Mesothelial cell of epicardium (in vitro differentiated cells): ENCODE data around the gene HECTD1. TPM values are rescaled to one million over a fixed set of nuclear protein-coding genes. Genes with fewer than 3 reads are reported as not detected.

Experiments
- DNase-seq, 2 experiments: peaks; one replicate each; pipeline ENCODE4 v3.0.0; 2021; ENCODE audit warnings: low spot score in 2 of 2; ENCODE audit not compliant: unreplicated experiment in 2 of 2
- H3K27ac Mint-ChIP-seq: 2 replicates; pipeline ENCODE4 v1.8.0; 2021; ENCODE audit warnings: mixed read lengths
- H3K27me3 Mint-ChIP-seq: 2 replicates; pipeline ENCODE4 v1.8.0; 2021; ENCODE audit warnings: low read depth, mixed read lengths
- H3K36me3 Mint-ChIP-seq: 2 replicates; pipeline ENCODE4 v1.8.0; 2021; ENCODE audit warnings: mixed read lengths
- H3K4me1 Mint-ChIP-seq: 2 replicates; pipeline ENCODE4 v1.8.0; 2021; ENCODE audit warnings: mixed read lengths
- H3K4me3 Mint-ChIP-seq: 2 replicates; pipeline ENCODE4 v1.8.0; 2021; ENCODE audit warnings: mild to moderate bottlenecking, moderate library complexity, mixed read lengths
- H3K9me3 Mint-ChIP-seq: 2 replicates; pipeline ENCODE4 v1.8.0; 2021; ENCODE audit warnings: mixed read lengths
- total RNA-seq: library from RNA; stranded (reverse); gene quantifications from 3 replicates; pipeline ENCODE4 v1.2.1, GENCODE V29; 2021
- TF ChIP-seq, protein P1 (sequence below): fragments of 200-600 bp; sonication (generic); IDR thresholded peaks from one replicate; pipeline ENCODE4 v1.5.0; 2021; ENCODE audit warnings: antibody characterized with exemption; ENCODE audit not compliant: unreplicated experiment

The HECTD1 gene
- total RNA-seq, 1 donor from 2014 or later: 177 TPM

DNA sequence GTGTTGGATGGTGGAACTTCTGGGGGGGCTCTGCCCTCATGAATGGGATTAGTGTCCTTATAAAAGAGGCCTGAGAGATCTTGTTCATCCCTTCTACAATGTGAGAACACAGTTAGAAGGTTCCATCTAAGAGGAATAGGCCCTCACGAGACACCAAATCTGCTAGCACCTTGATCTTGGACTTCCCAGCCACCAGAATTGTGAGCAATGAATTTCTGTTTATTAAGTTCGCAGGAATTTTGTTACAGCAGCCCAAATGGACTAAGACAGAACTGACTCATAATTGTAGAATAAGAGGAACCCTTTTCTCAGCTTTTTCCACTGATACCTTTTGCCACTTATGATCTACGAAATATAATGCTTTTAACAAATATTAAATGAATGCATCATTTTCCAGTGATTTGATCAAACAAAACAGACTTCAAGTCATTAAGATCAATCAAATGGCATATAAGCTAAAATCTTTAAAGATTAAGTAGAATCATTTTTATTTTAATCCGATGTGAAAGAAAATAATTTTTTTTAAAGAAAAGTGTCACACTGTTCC, 68.2 kb downstream of the HECTD1 start:
- H3K36me3 Mint-ChIP-seq: peaks cover 28% of the 10 kb centered on the region
- TF ChIP-seq, protein P1, sequence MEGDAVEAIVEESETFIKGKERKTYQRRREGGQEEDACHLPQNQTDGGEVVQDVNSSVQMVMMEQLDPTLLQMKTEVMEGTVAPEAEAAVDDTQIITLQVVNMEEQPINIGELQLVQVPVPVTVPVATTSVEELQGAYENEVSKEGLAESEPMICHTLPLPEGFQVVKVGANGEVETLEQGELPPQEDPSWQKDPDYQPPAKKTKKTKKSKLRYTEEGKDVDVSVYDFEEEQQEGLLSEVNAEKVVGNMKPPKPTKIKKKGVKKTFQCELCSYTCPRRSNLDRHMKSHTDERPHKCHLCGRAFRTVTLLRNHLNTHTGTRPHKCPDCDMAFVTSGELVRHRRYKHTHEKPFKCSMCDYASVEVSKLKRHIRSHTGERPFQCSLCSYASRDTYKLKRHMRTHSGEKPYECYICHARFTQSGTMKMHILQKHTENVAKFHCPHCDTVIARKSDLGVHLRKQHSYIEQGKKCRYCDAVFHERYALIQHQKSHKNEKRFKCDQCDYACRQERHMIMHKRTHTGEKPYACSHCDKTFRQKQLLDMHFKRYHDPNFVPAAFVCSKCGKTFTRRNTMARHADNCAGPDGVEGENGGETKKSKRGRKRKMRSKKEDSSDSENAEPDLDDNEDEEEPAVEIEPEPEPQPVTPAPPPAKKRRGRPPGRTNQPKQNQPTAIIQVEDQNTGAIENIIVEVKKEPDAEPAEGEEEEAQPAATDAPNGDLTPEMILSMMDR: no peak
- no peak for DNase-seq
- no peak overlapping the region for H3K4me3 Mint-ChIP-seq
- H3K9me3 Mint-ChIP-seq: no peaks in the 10 kb centered on the region
- H3K27me3 Mint-ChIP-seq: no peaks in the 10 kb centered on the region
- no peaks in the 10 kb centered on the region for H3K4me1 Mint-ChIP-seq
- H3K27ac Mint-ChIP-seq: no peak overlapping the region

DNA sequence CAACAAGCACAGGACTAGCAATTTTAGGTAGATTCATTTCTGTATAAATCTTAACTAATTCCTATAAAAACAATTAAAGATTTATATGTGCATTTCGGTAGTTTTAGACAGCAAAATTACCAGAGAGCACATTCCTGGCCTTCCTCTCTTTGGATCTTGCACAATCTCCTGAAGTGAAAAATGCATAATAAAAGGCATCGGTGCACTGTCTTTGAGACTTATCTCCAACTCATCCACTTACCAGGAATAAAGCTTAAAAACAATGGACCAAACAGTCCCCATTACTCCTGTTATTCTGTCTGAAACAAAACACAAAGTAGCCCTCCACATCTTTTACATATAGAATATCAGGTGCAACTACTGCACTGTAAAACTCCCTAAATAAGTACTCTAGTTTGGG, 69.3 kb downstream of the HECTD1 start:
- TF ChIP-seq, protein P1: no peak
- Mint-ChIP-seq H3K4me1 (no peaks in the 10 kb centered on the region), H3K27me3 (no peaks in the 10 kb centered on the region), H3K36me3 (peaks cover 29% of the 10 kb centered on the region), H3K9me3 (no peaks in the 10 kb centered on the region), H3K4me3 (no peak overlapping the region), H3K27ac (no peak overlapping the region)
- DNase-seq: no peak

DNA sequence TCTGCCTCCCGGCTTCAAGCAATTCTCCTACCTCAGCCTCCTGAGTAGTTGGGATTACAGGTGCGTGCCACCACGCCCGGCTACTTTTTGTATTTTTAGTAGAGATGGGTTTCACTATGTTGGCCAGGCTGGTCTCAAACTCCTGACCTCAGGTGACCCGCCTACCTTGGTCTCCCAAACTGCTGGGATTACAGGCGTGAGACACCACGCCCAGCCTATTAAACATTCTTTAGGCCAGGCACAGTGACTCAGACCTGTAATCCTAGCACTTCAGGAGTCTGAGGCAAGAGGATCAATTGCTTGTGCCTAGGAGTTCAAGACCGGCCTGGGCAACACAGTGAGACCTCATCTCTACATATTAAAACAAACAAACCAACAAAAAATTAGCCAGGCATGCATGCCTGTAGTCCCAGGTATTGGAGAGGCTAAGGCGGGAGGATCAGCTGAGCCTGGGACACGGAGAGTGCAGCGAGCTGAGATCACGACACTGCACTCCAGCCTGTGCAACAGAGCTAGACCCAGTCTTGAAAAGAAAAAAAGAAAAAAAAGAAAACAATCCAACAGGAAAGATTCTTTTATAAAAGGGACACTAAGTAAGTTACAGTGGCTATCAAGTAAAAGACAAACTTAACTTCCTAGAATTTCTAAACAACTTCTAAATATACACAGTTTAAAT, 70.2 kb downstream of the HECTD1 start:
- H3K4me1 Mint-ChIP-seq: no peaks in the 10 kb centered on the region
- H3K27me3 Mint-ChIP-seq: no peaks in the 10 kb centered on the region
- H3K36me3 Mint-ChIP-seq: peaks cover 32% of the 10 kb centered on the region
- H3K4me3 Mint-ChIP-seq: no peak overlapping the region
- no peaks in the 10 kb centered on the region for H3K9me3 Mint-ChIP-seq
- no peak for DNase-seq
- H3K27ac Mint-ChIP-seq: no peak overlapping the region
- TF ChIP-seq, protein P1: no peak

DNA sequence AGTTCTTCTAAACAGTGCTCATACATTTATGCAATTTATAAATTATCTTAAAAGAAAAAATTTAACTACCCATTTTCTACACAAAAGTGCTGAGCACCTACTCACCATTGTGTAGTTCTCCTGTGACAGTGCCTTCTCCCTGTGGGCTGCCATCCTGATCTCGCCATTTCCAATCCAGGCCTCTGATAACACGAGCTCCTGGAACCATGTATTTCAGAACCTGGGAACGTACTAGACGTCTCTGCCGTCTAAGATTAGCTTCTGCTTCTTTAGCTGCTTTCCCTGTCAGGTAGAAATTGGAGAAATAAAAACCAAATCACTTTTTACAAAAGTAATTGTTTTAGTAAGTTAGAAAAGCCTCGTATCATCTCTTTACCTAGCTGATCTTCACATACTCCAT, 74.5 kb downstream of the HECTD1 start:
- H3K27me3 Mint-ChIP-seq: no peaks in the 10 kb centered on the region
- TF ChIP-seq, protein P1: no peak
- no peaks in the 10 kb centered on the region for H3K4me1 Mint-ChIP-seq
- H3K9me3 Mint-ChIP-seq: no peaks in the 10 kb centered on the region
- peak overlapping the region; percentile 19 for H3K27ac Mint-ChIP-seq
- H3K36me3 Mint-ChIP-seq: peaks cover 29% of the 10 kb centered on the region
- no peak overlapping the region for H3K4me3 Mint-ChIP-seq
- no peak for DNase-seq

DNA sequence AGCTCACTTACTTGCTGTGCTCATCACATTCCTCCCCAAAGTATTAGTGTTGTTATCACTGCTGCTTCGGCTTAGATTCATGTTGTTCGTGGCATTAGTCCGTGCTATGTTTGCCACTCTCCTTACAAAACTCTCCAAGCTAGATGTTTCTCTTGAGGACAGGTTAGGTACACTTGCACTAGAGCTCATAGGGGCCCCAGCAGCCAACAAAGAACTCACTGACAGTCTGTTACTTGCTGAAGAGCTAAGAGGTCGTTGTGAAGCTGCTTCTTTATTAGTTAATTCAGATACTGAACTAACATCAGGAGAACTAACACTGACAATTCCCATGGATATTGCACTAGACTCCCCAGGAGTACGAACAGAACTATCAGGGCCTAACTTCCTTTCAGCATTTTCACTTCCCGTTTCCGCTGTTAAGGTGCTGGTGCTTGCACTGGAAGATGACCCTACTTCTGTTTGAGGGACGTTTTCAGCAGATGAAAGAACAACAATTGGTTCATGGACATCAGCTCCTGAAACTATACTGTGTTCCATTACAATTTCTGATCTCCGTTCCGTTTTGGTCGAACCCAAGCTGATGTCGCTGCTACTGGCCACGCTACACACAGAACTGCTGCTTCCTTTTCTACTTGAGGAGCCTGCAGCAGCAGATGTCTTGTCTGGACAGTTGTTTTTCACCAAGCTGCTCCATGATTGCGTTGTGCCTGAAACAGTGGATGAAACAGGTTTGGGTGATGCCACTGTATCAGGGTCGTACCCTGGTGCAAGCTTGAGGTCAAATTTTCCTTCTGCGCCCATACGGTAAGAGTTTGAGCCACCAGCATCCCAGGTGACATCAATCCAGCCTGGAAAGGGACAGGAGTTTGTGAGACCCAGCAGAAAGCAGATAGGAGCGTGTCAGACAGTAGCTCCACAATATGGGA, 78.7 kb downstream of the HECTD1 start:
- H3K9me3 Mint-ChIP-seq: no peaks in the 10 kb centered on the region
- peaks cover 23% of the 10 kb centered on the region for H3K36me3 Mint-ChIP-seq
- DNase-seq: no peak
- TF ChIP-seq, protein P1: no peak
- H3K27ac Mint-ChIP-seq: no peak overlapping the region
- no peak overlapping the region for H3K4me3 Mint-ChIP-seq
- H3K27me3 Mint-ChIP-seq: no peaks in the 10 kb centered on the region
- H3K4me1 Mint-ChIP-seq: no peaks in the 10 kb centered on the region
